ENCODE data around the gene CCNY.

The CCNY gene

GRCh38 chr10:35612385-35613106, 276.2 kb downstream of the CCNY start:
- DNase-seq, result no peak

GRCh38 chr10:35613107-35613440, 276.8 kb downstream of the CCNY start:
- no peak for DNase-seq

- DNase-seq, result no peak
Measured at GRCh38 chr10:35613597-35614226, 277.4 kb downstream of the CCNY start.

GRCh38 chr10:35614312-35614711, 278.0 kb downstream of the CCNY start:
- no peak for DNase-seq

Data from amygdala (tissue), 56 donors.